ENCODE results near the gene FLYWCH1.

GRCh38 chr16:2960183-2961010 is 48.7 kb downstream of the FLYWCH1 start:
- TF ChIP-seq CHD1 (IDR thresholded peaks at IDR 0.05; ENCODE audit: low read length) (no peak), POLR2A (conservative IDR thresholded peaks at IDR 0.05) (no peak)

Data from K562 (cell line).